Sigmoid colon (tissue), 4 donors: ENCODE data around the gene ATP6V1D.

Experiments
- CTCF ChIP-seq, 4 experiments: fragments of 450-650 bp in 3 of 4; fragments of 200-600 bp in 1 of 4; IDR thresholded peaks; one replicate each; pipeline ENCODE4 v1.5.1; 2016 to 2019; ENCODE audit warnings: antibody characterized with exemption in 4 of 4, mild to moderate bottlenecking in 3 of 4, moderate library complexity in 2 of 4
- EP300 ChIP-seq, 4 donors: sonication (generic); formaldehyde crosslinking; IDR thresholded peaks; one replicate each; pipeline ENCODE4 v1.6.1; 2017; ENCODE audit warnings: antibody characterized with exemption in 4 of 4
- POLR2A ChIP-seq, 2 donors: fragments of 450-650 bp; IDR thresholded peaks; one replicate each; pipeline ENCODE4 v1.6.1; 2016; ENCODE audit warnings: antibody characterized with exemption in 2 of 2, mild to moderate bottlenecking in 2 of 2, moderate library complexity in 2 of 2
- POLR2AphosphoS5 ChIP-seq, 4 donors: sonication (generic); formaldehyde crosslinking; IDR thresholded peaks; one replicate each; pipeline ENCODE4 v1.6.1; 2017; ENCODE audit warnings: antibody characterized with exemption in 4 of 4

- TF ChIP-seq CTCF (IDR thresholded peaks at IDR 0.05) (no peak), EP300 (IDR thresholded peaks at IDR 0.05) (no peak), POLR2A (IDR thresholded peaks at IDR 0.05) (no peak), POLR2AphosphoS5 (IDR thresholded peaks at IDR 0.05) (no peak)
These were observed 34.1 kb upstream of the ATP6V1D start for GRCh38 chr14:67393689-67394088.
